Pancreas (tissue), 10 donors: ENCODE measurements around the gene ACSF3. TPM values are rescaled to one million over a fixed set of nuclear protein-coding genes. Genes with fewer than 3 reads are reported as not detected.

Source experiments
- ATAC-seq, 4 donors: fragments of 200-7000 bp; cut with Tn5 transposase; one replicate each; pipeline versions ENCODE4 v1.8.0 to v1.9.1; 2020; ENCODE audit warnings: mild to moderate bottlenecking in 4 of 4, moderate library complexity in 4 of 4
- DNase-seq, 6 donors: peaks; one replicate each; pipeline ENCODE4 v3.0.0-alpha.2; 2020
- FAIRE-seq: peaks from 2 replicates; lab custom pipeline; 2012; peaks lifted over from hg19 to GRCh38; lab: Jason Lieb, UNC
- H3K27ac ChIP-seq, 4 donors: fragments of 200-600 bp; sonication (generic); 1 replicate in 3 of 4; 2 replicates in 1 of 4; pipeline versions ENCODE4 v1.5.0 to v1.8.0; 2020
- H3K27me3 ChIP-seq, 4 donors: fragments of 200-600 bp; one replicate each; pipeline ENCODE4 v1.8.0; 2021
- H3K36me3 ChIP-seq, 3 donors: fragments of 200-600 bp; sonication (generic) in 1 of 3; one replicate each; pipeline versions ENCODE4 v1.5.0 to v1.8.0; 2020 to 2021
- H3K4me1 ChIP-seq, 3 donors: fragments of 200-600 bp; one replicate each; pipeline ENCODE4 v1.8.0; 2021
- H3K4me3 ChIP-seq, 4 donors: fragments of 200-600 bp; sonication (generic) in 2 of 4; one replicate each; pipeline versions ENCODE4 v1.5.0 to v1.8.0; 2020 to 2021
- H3K9me3 ChIP-seq, 4 donors: fragments of 200-600 bp; one replicate each; pipeline ENCODE4 v1.8.0; 2021
- CTCF ChIP-seq, 4 donors: fragments of 200-600 bp; sonication (generic) in 3 of 4; IDR thresholded peaks; one replicate each; pipeline versions ENCODE4 v1.5.0 to v1.8.0; 2021; ENCODE audit warnings: antibody characterized with exemption in 4 of 4
- WGBS, 2 donors: extraction: QIAGEN DNeasy Blood & Tissue Kit; methylation state at CpG; one replicate each; pipeline ENCODE4 v1.1.7; 2013; 5-methylcytosine and 5-hydroxymethylcytosine counted together
- intact Hi-C, 3 donors: fragments of 100-400 bp; cut with DNase I; formaldehyde crosslinking; loops; one replicate each; pipeline versions ENCODE4 v1.11.1 to v1.14.2; 2022
- polyA plus RNA-seq, 2 donors: library from polyadenylated mRNA; stranded (reverse); fragments of 200-250 nt; gene quantifications; one replicate each; pipeline ENCODE4 v1.2.3, GENCODE V29; 2013
- total RNA-seq, 6 donors: library from RNA; stranded (reverse); fragmentation: NEBNext Ultra II Directional in 4 of 6; extraction: Animal tissue kit (Norgen Biotek cat#: 25700) in 4 of 6; gene quantifications; one replicate each; pipeline versions ENCODE4 v1.2.1 to v1.2.4, GENCODE V29; 2021 to 2023
- donor health status: healthy with polysubstance abuse.
- donor health status: DM: no; HTN: no; CAD: no; lungs with moderate emphysema.
- donor health status: DM: no; HTN: no; CAD: no.
- donor health status: control.
- donor health status: control.
- donor health status: Bipolar disorder and iron deficiency.
- donor health status: DM: yes; HTN: yes; CAD: no.
- donor health status: DM: no; HTN: no; CAD: no.
- donor health status: DM: no; HTN: no; CAD: no.
- donor health status: DM: yes; HTN: yes; CAD: no.

ACSF3 gene
- total and polyA plus RNA-seq, 8 donors, result 17.3 to 36.9 (median 20.8) TPM

- intact Hi-C loops, result no loop called here
- FAIRE-seq, result no peak
- 19 to 21% methylated on average over 28 of the region's 28 CpGs for WGBS, 2 donors
- H3K9me3 ChIP-seq, result no peaks in the 10 kb centered on the region
- no peaks in the 10 kb centered on the region for H3K36me3 ChIP-seq
- no peaks in the 10 kb centered on the region for H3K27me3 ChIP-seq
- no peak within 1 kb of the TSS for H3K27ac ChIP-seq
- H3K4me1 ChIP-seq, result no peaks in the 10 kb centered on the region
- TF ChIP-seq CTCF (IDR thresholded peaks at IDR 0.05), result no peak
- peak; percentile 42 to 84 (median 55) for DNase-seq
- peak in 2 of 4 donors; percentile 7 to 9 for ATAC-seq
- H3K4me3 ChIP-seq, result peak within 1 kb of the TSS; percentile 15 to 47 (median 25)
Measured at GRCh38 chr16:89200124-89200849, 106.6 kb downstream of the ACSF3 start, which contains the start of gene SLC22A31. TSS of gene SLC22A31 (minus strand) at chr16:89200537. CDS start at chr16:89200501, 36 bp downstream.

GRCh38 chr16:89200850-89201411 lies 107.3 kb downstream of the ACSF3 start:
- peak in 4 of 6 donors; percentile 22 to 84 (median 64) for DNase-seq
- TF ChIP-seq CTCF (IDR thresholded peaks at IDR 0.05), result no peak
- ATAC-seq, result peak in 1 of 4 donors; percentile 5
- Histone ChIP-seq H3K9me3 (no peaks in the 10 kb centered on the region), H3K4me1 (no peaks in the 10 kb centered on the region), H3K27me3 (no peaks in the 10 kb centered on the region), H3K36me3 (no peaks in the 10 kb centered on the region), H3K27ac (no peak overlapping the region), H3K4me3 (peak overlapping the region; percentile 15 to 47 (median 25))
- intact Hi-C loops, result no loop called here
- WGBS, 2 donors, result 3 to 6% methylated on average over 57 to 58 of the region's 58 CpGs
- no peak for FAIRE-seq

GRCh38 chr16:89201439-89202377 lies 108.1 kb downstream of the ACSF3 start:
- no peaks in the 10 kb centered on the region for H3K9me3 ChIP-seq
- FAIRE-seq (no peak), ATAC-seq (peak; percentile 89 to 96 (median 92)), DNase-seq (peak; percentile 85 to 98 (median 95))
- H3K27me3 ChIP-seq, result no peaks in the 10 kb centered on the region
- no peaks in the 10 kb centered on the region for H3K4me1 ChIP-seq
- H3K36me3 ChIP-seq, result no peaks in the 10 kb centered on the region
- TF ChIP-seq CTCF (IDR thresholded peaks at IDR 0.05), result no peak
- peak overlapping the region; percentile 15 to 47 (median 34) for H3K4me3 ChIP-seq
- 1 to 2% methylated on average over 59 to 111 of the region's 111 CpGs for WGBS, 2 donors
- intact Hi-C loops, result no loop called here
- no peak overlapping the region for H3K27ac ChIP-seq

- DNase-seq (peak in 2 of 6 donors; percentile 18 to 56), FAIRE-seq (no peak), ATAC-seq (no peak)
- Histone ChIP-seq H3K4me1 (no peaks in the 10 kb centered on the region), H3K27me3 (no peaks in the 10 kb centered on the region), H3K9me3 (no peaks in the 10 kb centered on the region), H3K4me3 (peak overlapping the region; percentile 11 to 47 (median 32)), H3K36me3 (no peaks in the 10 kb centered on the region), H3K27ac (no peak overlapping the region)
- intact Hi-C loops, result no loop called here
- TF ChIP-seq CTCF (IDR thresholded peaks at IDR 0.05), result no peak
- WGBS, 2 donors, result 34 to 41% methylated on average over 47 to 49 of the region's 49 CpGs
Measured at GRCh38 chr16:89202422-89203215, 109.0 kb downstream of the ACSF3 start.

Other genes starting within 250 kb of the ACSF3 start
- gene GALNS, start 236.9 kb upstream of the ACSF3 start, total RNA-seq, result 10 to 100 TPM in 2 of 6 donors, 1 to 10 TPM in 4; 5.7 to 19.2 (median 7.2) TPM
- gene GALNS, start 236.9 kb upstream of the ACSF3 start, polyA plus RNA-seq, result 10 to 100 TPM; 18.0 to 26.1 TPM
- 10 to 100 TPM; 16.0 to 35.5 (median 23.0) TPM for gene TRAPPC2L, start 236.7 kb upstream of the ACSF3 start, total RNA-seq
- 10 to 100 TPM; 49.2 to 55.2 TPM for gene TRAPPC2L, start 236.7 kb upstream of the ACSF3 start, polyA plus RNA-seq
- under 1 TPM in 3 of 6 donors, not detected in 3; 0.23 to 0.35 (median 0.24) TPM for gene PABPN1L, start 227.2 kb upstream of the ACSF3 start, total RNA-seq
- gene PABPN1L, start 227.2 kb upstream of the ACSF3 start, polyA plus RNA-seq, result under 1 TPM; 0.63 to 0.65 TPM
- 10 to 100 TPM; 16.7 to 27.0 (median 21.9) TPM for gene CBFA2T3, start 116.6 kb upstream of the ACSF3 start, total RNA-seq
- gene CBFA2T3, start 116.6 kb upstream of the ACSF3 start, polyA plus RNA-seq, result 10 to 100 TPM in 1 of 2 donors, 1 to 10 TPM in 1; 8.7 to 24.6 TPM
- 1 to 10 TPM in 3 of 6 donors, under 1 TPM in 2, not detected in 1; 0.09 to 2.5 (median 1.1) TPM for gene CDH15, start 77.9 kb downstream of the ACSF3 start, total RNA-seq
- gene CDH15, start 77.9 kb downstream of the ACSF3 start, polyA plus RNA-seq, result 1 to 10 TPM in 1 of 2 donors, not detected in 1; 1.8 TPM
- 10 to 100 TPM in 4 of 6 donors, 1 to 10 TPM in 1, under 1 TPM in 1; 0.37 to 49.7 (median 39.0) TPM for gene SLC22A31, start 106.7 kb downstream of the ACSF3 start, total RNA-seq
- gene SLC22A31, start 106.7 kb downstream of the ACSF3 start, polyA plus RNA-seq, result 100 to 1,000 TPM in 1 of 2 donors, 1 to 10 TPM in 1; 3.8 to 131 TPM
- gene ZNF778, start 123.9 kb downstream of the ACSF3 start, total RNA-seq, result 10 to 100 TPM in 1 of 6 donors, 1 to 10 TPM in 5; 4.9 to 10.3 (median 6.3) TPM
- 1 to 10 TPM; 1.2 to 3.3 TPM for gene ZNF778, start 123.9 kb downstream of the ACSF3 start, polyA plus RNA-seq